Calu3 (cell line): ENCODE results near the gene NAV2. TPM values are rescaled to one million over a fixed set of nuclear protein-coding genes. Genes with fewer than 3 reads are reported as not detected.

ENCODE experiments used
- BruUV-seq: library from RNA; stranded (reverse); fragments of 400-500 nt; replicated peaks from 2 replicates; lab custom pipeline; 2021; lab: Mats Ljungman, UMichigan
- CTCF ChIA-PET: fragments of 300-600 bp; sonication (Branson Sonifier 250); formaldehyde crosslinking; loops from one replicate; lab custom pipeline; 2022; ENCODE audit warnings: antibody characterized with exemption; lab: Charles Lee
- DNase-seq: peaks from one replicate; pipeline ENCODE4 v3.0.0; 2022
- H3K27ac Mint-ChIP-seq: one replicate; pipeline ENCODE4 v1.8.0; 2022; ENCODE audit warnings: mixed read lengths; ENCODE audit not compliant: unreplicated experiment
- H3K27me3 Mint-ChIP-seq: one replicate; pipeline ENCODE4 v1.8.0; 2022; ENCODE audit warnings: mixed read lengths; ENCODE audit not compliant: unreplicated experiment
- H3K36me3 Mint-ChIP-seq: one replicate; pipeline ENCODE4 v1.8.0; 2022; ENCODE audit warnings: mild to moderate bottlenecking, moderate library complexity, mixed read lengths; ENCODE audit not compliant: insufficient read depth, unreplicated experiment
- H3K4me1 Mint-ChIP-seq: one replicate; pipeline ENCODE4 v1.8.0; 2022; ENCODE audit warnings: mild to moderate bottlenecking, low read depth, mixed read lengths; ENCODE audit not compliant: unreplicated experiment
- H3K4me3 Mint-ChIP-seq: one replicate; pipeline ENCODE4 v1.8.0; 2022; ENCODE audit warnings: mild to moderate bottlenecking, low read depth, moderate library complexity, mixed read lengths; ENCODE audit not compliant: unreplicated experiment
- H3K9me3 Mint-ChIP-seq: one replicate; pipeline ENCODE4 v1.8.0; 2022; ENCODE audit warnings: low read depth, mixed read lengths; ENCODE audit not compliant: unreplicated experiment
- intact Hi-C: fragments of 100-400 bp; cut with micrococcal nuclease; formaldehyde crosslinking; loops from one replicate; pipeline ENCODE4 v1.10.0; 2022; ENCODE audit not compliant: unreplicated experiment
- total RNA-seq: library from RNA; stranded (reverse); gene quantifications from 2 replicates; pipeline ENCODE4 v1.2.3, GENCODE V29; 2022
- TF ChIP-seq, protein P1 (sequence below): fragments of 200-600 bp; IDR thresholded peaks from one replicate; pipeline ENCODE4 v1.8.0; 2022; ENCODE audit warnings: antibody characterized with exemption; ENCODE audit not compliant: unreplicated experiment

NAV2 gene
- total RNA-seq, 1 experiment from 2014 or later = 21.4 TPM

DNA sequence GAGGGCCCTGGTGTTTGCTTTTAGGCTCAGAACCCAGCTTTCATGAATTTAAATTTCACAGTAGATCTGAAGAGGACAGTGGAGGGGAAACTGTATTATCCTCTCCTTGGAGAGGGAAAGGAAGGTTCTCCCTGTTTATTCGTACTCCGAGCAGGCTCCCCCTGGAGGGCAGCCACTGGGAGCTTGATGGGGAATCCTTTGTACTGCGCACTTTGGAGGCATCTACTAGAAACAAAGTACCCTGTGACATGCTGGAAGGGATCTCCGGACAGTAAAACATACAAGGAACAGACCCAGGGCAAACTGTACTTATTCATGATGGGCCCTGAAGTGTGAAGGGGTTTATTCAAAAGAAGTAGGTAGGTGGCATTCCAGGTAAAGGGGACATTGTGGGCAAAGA, 27.2 kb downstream of the NAV2 start:
- H3K4me3 Mint-ChIP-seq = no peak overlapping the region
- H3K36me3 Mint-ChIP-seq = no peaks in the 10 kb centered on the region
- TF ChIP-seq, protein P1, sequence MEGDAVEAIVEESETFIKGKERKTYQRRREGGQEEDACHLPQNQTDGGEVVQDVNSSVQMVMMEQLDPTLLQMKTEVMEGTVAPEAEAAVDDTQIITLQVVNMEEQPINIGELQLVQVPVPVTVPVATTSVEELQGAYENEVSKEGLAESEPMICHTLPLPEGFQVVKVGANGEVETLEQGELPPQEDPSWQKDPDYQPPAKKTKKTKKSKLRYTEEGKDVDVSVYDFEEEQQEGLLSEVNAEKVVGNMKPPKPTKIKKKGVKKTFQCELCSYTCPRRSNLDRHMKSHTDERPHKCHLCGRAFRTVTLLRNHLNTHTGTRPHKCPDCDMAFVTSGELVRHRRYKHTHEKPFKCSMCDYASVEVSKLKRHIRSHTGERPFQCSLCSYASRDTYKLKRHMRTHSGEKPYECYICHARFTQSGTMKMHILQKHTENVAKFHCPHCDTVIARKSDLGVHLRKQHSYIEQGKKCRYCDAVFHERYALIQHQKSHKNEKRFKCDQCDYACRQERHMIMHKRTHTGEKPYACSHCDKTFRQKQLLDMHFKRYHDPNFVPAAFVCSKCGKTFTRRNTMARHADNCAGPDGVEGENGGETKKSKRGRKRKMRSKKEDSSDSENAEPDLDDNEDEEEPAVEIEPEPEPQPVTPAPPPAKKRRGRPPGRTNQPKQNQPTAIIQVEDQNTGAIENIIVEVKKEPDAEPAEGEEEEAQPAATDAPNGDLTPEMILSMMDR = no peak
- intact Hi-C loops = loop anchor here (2.0 to 10.0 kb wide), 4 partner anchors 58 to 395 kb away; no protein-coding TSS in a partner anchor
- H3K27ac Mint-ChIP-seq = no peak overlapping the region
- CTCF ChIA-PET = no interaction called here
- H3K27me3 Mint-ChIP-seq = no peaks in the 10 kb centered on the region
- no peaks in the 10 kb centered on the region for H3K9me3 Mint-ChIP-seq
- peaks cover 31% of the 10 kb centered on the region for H3K4me1 Mint-ChIP-seq
- DNase-seq = no peak
- no TSS peak for BruUV-seq

DNA sequence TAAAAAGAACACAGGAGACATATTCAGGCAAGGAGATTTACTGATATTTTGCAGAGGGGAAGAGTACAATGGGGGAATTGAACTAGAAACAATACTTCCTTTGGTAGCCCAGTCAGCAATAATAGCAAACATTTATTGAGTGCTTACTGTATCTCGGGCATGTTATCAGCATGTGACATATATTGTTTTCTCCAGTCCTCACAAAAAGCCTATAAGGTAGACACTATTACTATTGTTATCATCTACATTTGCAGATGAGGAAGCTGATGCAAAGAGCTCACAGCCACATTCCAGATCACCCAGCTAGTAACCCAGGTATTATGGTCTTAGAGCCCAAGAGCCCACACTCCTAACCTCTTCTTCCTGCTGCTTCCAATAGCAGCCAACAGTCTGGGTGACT, 27.9 kb downstream of the NAV2 start:
- BruUV-seq = no TSS peak
- Mint-ChIP-seq H3K27me3 (no peaks in the 10 kb centered on the region), H3K36me3 (no peaks in the 10 kb centered on the region), H3K4me1 (peaks cover 31% of the 10 kb centered on the region), H3K9me3 (no peaks in the 10 kb centered on the region), H3K4me3 (no peak overlapping the region), H3K27ac (no peak overlapping the region)
- intact Hi-C loops = loop anchor here (2.0 to 10.0 kb wide), 4 partner anchors 58 to 394 kb away; no protein-coding TSS in a partner anchor
- TF ChIP-seq, protein P1 = no peak
- DNase-seq = no peak
- CTCF ChIA-PET = no interaction called here

DNA sequence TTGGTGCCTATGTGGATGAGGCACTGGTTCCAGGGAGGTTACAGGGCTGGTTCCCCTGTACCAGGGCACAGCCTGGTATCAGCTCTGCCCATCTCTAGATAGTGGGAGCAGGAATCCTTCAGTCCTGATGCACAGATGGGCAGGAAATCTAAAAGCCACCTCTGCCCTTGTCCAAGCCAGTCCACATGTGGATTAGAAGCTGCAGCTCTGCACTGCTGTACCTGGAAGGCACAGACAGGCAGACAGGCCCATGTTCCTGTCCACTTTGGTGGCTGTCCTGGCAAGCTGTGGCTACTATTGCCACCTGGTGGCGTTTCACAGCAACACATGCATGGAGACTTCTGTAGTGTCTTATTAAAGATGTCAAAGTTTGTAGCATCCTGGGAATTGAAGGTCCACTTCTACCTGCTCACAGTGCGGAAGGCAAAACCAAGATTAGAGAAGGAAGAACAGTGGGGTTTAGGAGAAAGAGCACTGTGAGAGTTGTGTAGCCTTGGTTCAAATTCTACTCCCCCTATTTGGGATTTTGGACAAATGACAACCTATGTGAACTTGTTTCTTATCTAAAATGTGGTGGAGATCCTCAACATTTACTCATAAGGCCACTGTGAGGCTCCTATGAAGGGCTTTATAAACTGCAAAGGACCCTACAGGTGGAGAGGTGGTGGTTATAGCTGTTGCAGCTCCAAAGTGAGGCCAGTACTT, 30.1 kb downstream of the NAV2 start:
- intact Hi-C loops = loop anchor here (1.0 to 10.0 kb wide), 5 partner anchors 58 to 392 kb away; no protein-coding TSS in a partner anchor
- Mint-ChIP-seq H3K4me3 (no peak overlapping the region), H3K9me3 (no peaks in the 10 kb centered on the region), H3K4me1 (peaks cover 31% of the 10 kb centered on the region), H3K27ac (no peak overlapping the region), H3K36me3 (no peaks in the 10 kb centered on the region), H3K27me3 (no peaks in the 10 kb centered on the region)
- TF ChIP-seq, protein P1 = peak; percentile 92
- CTCF ChIA-PET = interaction anchor here (0.7 to 1.8 kb wide), 8 partner anchors 19 to 185 kb away, joined by 3 to 22 read pairs (median 6); no protein-coding TSS in a partner anchor
- DNase-seq = peak; percentile 81
- no TSS peak for BruUV-seq

DNA sequence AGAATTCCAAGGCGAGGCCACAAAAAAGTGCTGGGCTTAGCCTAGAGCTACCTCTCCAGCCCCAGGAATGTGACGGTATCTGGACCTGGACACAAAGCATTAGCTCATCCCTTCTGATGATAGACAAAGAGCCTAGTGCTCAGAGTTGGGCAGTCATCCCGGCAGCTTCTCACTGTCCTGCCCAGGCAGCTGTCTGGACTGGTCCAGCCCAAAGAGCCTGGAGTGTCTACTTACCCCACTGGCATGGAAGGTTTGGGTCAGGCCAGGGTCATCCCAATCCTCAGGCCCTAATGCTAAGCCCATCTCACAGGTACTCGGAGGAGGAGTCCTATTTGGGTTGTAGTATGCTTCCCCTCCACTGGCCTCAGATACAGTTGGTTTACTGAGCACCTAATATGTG, 31.0 kb downstream of the NAV2 start:
- Mint-ChIP-seq H3K4me3 (no peak overlapping the region), H3K27me3 (no peaks in the 10 kb centered on the region), H3K36me3 (no peaks in the 10 kb centered on the region), H3K4me1 (peaks cover 31% of the 10 kb centered on the region), H3K27ac (no peak overlapping the region), H3K9me3 (no peaks in the 10 kb centered on the region)
- CTCF ChIA-PET = interaction anchor here (1.6 to 1.8 kb wide), 3 partner anchors 20 to 186 kb away, joined by 7 to 22 read pairs (median 8); no protein-coding TSS in a partner anchor
- TF ChIP-seq, protein P1 = no peak
- intact Hi-C loops = loop anchor here (2.0 to 10.0 kb wide), 4 partner anchors 57 to 391 kb away; no protein-coding TSS in a partner anchor
- BruUV-seq = no TSS peak
- DNase-seq = no peak
